ENCODE measurements around the gene ATP6V1C2. TPM values are rescaled to one million over a fixed set of nuclear protein-coding genes. Genes with fewer than 3 reads are reported as not detected.
A peak's percentile ranks its signal among the peaks of the same experiment; 100 is the strongest.

ATP6V1C2 gene
- total and polyA plus RNA-seq, 9 of the 15 experiments (the other 6 are each of a cell fraction or from before 2014, with no cell fraction given), result 0.01 to 0.31 (median 0.10) TPM; not detected in 4

GRCh38 chr2:10811517-10811916, 90.1 kb downstream of the ATP6V1C2 start (continued):
- TF ChIP-seq ZNF146 (CRISPR knock-in tag; IDR thresholded peaks at IDR 0.05; ENCODE audit: unreplicated experiment), result no peak
- TF ChIP-seq MIER1 (IDR thresholded peaks at IDR 0.05; ENCODE audit: low read depth), result no peak
- TF ChIP-seq ZNF263 (CRISPR knock-in tag; IDR thresholded peaks at IDR 0.05; ENCODE audit: borderline replicate concordance), result no peak
- TF ChIP-seq CCAR2 (IDR thresholded peaks at IDR 0.05; ENCODE audit: low read depth, low read length), result no peak
- no peak for TF ChIP-seq ZBED1 (IDR thresholded peaks at IDR 0.05)
- TF ChIP-seq RBM25 (IDR thresholded peaks at IDR 0.05; ENCODE audit: low read depth, low read length, severe bottlenecking), result peak; percentile 57
- no peak for TF ChIP-seq ZNF124 (CRISPR knock-in tag; IDR thresholded peaks at IDR 0.05)
- 0 out of 2 replicates have a peak, but pooled peaks have one; percentile 37 for TF ChIP-seq CBFB (CRISPR knock-in tag; IDR thresholded peaks at IDR 0.05)
- TF ChIP-seq ZNF551 (CRISPR knock-in tag; IDR thresholded peaks at IDR 0.05), result no peak
- TF ChIP-seq RERE (CRISPR knock-in tag; IDR thresholded peaks at IDR 0.05; ENCODE audit: borderline replicate concordance), result no peak

All from K562 (cell line).